Osteocyte (in vitro differentiated cells): Measurements from ENCODE around the gene MYO1F. TPM values are rescaled to one million over a fixed set of nuclear protein-coding genes. Genes with fewer than 3 reads are reported as not detected.
"Not testable (repeated sequence)": the region's sequence is repeated elsewhere in the genome, so short reads cannot be mapped to it uniquely, and the experiment has no call there.

ENCODE experiments used
- DNase-seq: peaks from one replicate; pipeline ENCODE4 v3.0.0; 2021; ENCODE audit warnings: mixed read lengths; ENCODE audit not compliant: unreplicated experiment; ENCODE audit errors: extremely low spot score
- H3K27ac Mint-ChIP-seq: one replicate; pipeline ENCODE4 v1.8.0; 2021; ENCODE audit warnings: mild to moderate bottlenecking, mixed read lengths; ENCODE audit not compliant: unreplicated experiment
- H3K27me3 Mint-ChIP-seq: one replicate; pipeline ENCODE4 v1.8.0; 2021; ENCODE audit warnings: mixed read lengths; ENCODE audit not compliant: unreplicated experiment
- H3K36me3 Mint-ChIP-seq: one replicate; pipeline ENCODE4 v1.8.0; 2021; ENCODE audit warnings: mixed read lengths; ENCODE audit not compliant: unreplicated experiment
- H3K4me1 Mint-ChIP-seq: one replicate; pipeline ENCODE4 v1.8.0; 2021; ENCODE audit warnings: mixed read lengths; ENCODE audit not compliant: unreplicated experiment
- H3K4me3 Mint-ChIP-seq: one replicate; pipeline ENCODE4 v1.8.0; 2021; ENCODE audit warnings: mild to moderate bottlenecking, moderate library complexity, mixed read lengths; ENCODE audit not compliant: unreplicated experiment
- H3K9me3 Mint-ChIP-seq: one replicate; pipeline ENCODE4 v1.8.0; 2021; ENCODE audit warnings: mixed read lengths; ENCODE audit not compliant: unreplicated experiment
- total RNA-seq: library from RNA; stranded (reverse); gene quantifications from 2 replicates; pipeline ENCODE4 v1.2.1, GENCODE V29; 2021
- TF ChIP-seq, protein P1 (sequence below): fragments of 200-600 bp; sonication (generic); IDR thresholded peaks from 2 replicates; pipeline ENCODE4 v1.5.0; 2021; ENCODE audit warnings: antibody characterized with exemption, mild to moderate bottlenecking, moderate library complexity

Gene MYO1F
- total RNA-seq, 1 donor from 2014 or later: 0.43 TPM

DNA sequence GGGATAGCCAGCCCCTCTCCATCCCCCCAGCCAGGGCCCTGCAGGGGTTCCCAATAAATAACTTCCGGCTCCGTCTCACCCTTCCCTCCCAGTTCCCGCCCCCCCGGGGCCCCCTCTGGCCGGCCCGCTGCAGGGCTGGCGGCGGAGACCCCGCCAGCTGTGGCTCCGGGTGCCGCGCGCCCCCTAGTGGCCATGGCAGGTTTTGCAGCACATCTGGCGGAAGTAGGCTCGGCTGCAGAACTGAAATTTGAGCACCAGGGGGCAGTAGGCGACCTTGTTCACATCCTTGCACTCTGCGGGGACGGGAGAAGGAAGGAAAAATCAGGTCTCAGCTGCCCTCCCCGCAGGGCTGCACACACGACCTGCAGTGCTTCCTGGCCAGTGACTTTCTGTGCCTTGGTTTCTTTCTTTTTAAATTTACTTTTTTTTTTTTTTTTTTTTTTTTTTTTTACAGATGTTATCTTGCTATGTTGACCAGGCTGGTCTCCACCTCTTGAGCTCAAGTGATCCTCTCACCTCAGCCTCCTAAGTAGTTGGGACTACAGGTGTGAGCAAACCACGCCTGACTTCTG, 3.6 kb upstream of the MYO1F start:
- Mint-ChIP-seq H3K4me3 (no peak overlapping the region), H3K27ac (no peak overlapping the region), H3K27me3 (peaks cover 18% of the 10 kb centered on the region), H3K4me1 (peaks cover 5% of the 10 kb centered on the region), H3K36me3 (peaks cover 8% of the 10 kb centered on the region), H3K9me3 (no peaks in the 10 kb centered on the region)
- peak; percentile 93 for DNase-seq
- TF ChIP-seq, protein P1, sequence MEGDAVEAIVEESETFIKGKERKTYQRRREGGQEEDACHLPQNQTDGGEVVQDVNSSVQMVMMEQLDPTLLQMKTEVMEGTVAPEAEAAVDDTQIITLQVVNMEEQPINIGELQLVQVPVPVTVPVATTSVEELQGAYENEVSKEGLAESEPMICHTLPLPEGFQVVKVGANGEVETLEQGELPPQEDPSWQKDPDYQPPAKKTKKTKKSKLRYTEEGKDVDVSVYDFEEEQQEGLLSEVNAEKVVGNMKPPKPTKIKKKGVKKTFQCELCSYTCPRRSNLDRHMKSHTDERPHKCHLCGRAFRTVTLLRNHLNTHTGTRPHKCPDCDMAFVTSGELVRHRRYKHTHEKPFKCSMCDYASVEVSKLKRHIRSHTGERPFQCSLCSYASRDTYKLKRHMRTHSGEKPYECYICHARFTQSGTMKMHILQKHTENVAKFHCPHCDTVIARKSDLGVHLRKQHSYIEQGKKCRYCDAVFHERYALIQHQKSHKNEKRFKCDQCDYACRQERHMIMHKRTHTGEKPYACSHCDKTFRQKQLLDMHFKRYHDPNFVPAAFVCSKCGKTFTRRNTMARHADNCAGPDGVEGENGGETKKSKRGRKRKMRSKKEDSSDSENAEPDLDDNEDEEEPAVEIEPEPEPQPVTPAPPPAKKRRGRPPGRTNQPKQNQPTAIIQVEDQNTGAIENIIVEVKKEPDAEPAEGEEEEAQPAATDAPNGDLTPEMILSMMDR: peak; percentile 100

DNA sequence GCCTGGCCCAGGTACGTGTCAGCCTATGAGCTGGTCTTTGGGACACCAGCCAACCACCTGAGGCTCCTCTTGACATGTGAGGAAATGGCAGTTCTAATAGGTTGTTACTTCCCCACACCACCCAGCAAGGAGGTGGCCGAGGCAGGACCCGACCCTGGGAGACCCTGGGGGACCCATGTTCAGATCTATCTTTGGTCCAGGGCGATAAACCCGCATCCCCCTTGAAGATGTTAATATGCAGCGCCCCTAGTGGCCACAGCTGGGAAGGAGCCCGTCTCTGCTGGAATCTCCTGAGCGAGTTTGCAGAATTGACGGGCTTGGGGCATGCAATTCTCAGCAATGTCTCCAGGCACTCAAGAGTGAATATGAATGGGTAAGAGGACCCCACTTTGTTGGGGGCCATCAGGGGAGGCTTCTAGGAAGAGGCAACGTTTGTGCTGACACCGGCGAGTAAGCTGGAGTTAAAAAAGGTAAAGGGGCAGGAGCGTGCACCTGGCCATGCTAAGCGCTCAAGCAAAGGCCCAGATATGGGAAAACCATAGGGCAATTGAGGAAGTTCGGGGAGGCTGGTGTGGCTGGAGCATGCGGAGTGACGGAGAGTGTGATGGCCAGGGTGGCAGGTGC, 1.5 kb upstream of the MYO1F start:
- H3K4me1 Mint-ChIP-seq: peaks cover 8% of the 10 kb centered on the region
- TF ChIP-seq, protein P1: peak; percentile 92
- H3K9me3 Mint-ChIP-seq: no peaks in the 10 kb centered on the region
- H3K27me3 Mint-ChIP-seq: peaks cover 25% of the 10 kb centered on the region
- H3K27ac Mint-ChIP-seq: no peak overlapping the region
- H3K4me3 Mint-ChIP-seq: no peak overlapping the region
- H3K36me3 Mint-ChIP-seq: peaks cover 4% of the 10 kb centered on the region
- DNase-seq: peak; percentile 91

DNA sequence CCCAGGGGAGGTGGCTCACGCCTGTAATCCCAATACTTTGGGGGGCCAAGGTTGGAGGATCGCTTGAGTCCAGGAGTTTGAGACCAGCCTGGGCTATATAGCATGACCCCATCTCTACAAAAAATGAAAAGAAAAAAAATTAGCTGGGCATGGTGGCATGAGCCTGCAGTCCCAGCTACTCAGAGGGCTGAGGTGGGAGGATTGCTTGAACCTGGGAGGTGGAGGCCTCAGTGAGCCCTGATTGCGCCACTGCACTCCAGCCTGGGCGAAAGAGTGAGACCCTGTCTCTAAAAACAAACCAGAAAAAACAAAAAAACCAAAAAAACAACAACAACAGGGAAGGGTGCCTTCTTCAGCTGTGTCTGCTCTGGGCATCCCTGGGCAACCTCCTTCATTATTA, 499 bp upstream of the MYO1F start:
- H3K4me1 Mint-ChIP-seq: peaks cover 8% of the 10 kb centered on the region
- no peaks in the 10 kb centered on the region for H3K9me3 Mint-ChIP-seq
- no peak for DNase-seq
- H3K27me3 Mint-ChIP-seq: peaks cover 28% of the 10 kb centered on the region
- TF ChIP-seq, protein P1: no peak
- peaks cover 3% of the 10 kb centered on the region for H3K36me3 Mint-ChIP-seq
- H3K27ac Mint-ChIP-seq: no peak overlapping the region
- no peak overlapping the region for H3K4me3 Mint-ChIP-seq

DNA sequence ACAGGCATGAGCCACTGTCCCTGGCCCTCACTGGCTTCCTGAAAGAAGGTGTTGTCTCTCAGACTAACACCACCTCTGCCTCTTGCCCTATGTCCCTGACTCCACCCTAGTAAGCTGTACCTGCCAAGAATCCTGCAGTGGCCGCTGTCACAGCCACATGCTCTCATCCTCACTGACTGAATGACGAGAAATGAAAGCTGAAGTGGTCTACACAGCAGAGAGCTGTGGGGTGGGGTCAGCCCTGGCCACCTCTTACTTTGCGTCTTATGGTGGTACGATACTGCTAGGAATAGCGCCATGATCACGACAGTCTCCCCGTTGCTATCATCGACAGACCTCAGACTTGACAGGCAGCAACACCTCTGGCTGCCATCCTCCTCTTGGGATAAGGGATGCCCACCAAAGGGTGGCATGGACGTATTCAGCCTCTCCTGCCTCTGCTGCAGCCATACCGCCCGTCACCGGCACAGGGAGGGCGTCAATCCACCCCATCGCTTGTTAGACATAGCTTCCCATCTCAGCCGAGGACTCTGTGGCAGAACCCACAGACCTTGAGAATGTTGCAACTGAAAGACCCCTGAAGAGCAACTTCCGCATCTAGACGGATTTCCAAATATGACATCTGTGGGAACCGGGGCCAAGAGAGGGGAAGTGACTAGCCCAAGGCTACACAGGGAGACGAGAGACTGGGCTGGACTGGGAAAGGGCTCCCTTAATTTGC, 809 bp downstream of the MYO1F start:
- peaks cover 28% of the 10 kb centered on the region for H3K27me3 Mint-ChIP-seq
- no peak overlapping the region for H3K27ac Mint-ChIP-seq
- no peak for DNase-seq
- H3K9me3 Mint-ChIP-seq: no peaks in the 10 kb centered on the region
- H3K4me1 Mint-ChIP-seq: peaks cover 8% of the 10 kb centered on the region
- TF ChIP-seq, protein P1: no peak
- H3K4me3 Mint-ChIP-seq: no peak overlapping the region
- peaks cover 3% of the 10 kb centered on the region for H3K36me3 Mint-ChIP-seq

DNA sequence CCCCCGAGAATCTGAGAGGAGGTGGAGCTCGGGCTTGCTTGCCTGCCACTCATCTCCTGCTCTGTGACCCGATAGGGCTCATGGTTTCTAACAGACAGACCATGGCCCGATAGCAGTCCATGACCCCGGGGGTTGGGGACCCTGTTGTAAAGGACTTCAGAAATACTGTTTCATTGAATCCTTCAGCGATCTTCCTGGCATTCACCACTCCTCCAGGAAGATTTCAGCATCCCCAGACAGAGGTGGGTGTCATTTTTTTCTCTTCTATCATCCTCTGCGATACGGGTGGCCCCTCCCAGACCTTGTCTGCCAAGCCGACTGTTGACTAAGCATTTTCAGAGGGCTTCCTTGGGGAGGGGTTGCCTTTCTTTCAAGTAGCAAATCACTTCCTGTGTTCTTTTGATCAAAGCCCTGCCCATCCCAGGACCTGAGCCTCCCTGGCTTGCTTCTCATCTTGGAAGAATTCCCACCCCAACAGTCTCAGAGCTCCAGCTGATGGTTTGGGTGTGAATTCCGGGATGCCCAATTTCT, 1.7 kb downstream of the MYO1F start:
- H3K27me3 Mint-ChIP-seq: peaks cover 28% of the 10 kb centered on the region
- TF ChIP-seq, protein P1: no peak
- H3K4me1 Mint-ChIP-seq: peaks cover 14% of the 10 kb centered on the region
- no peaks in the 10 kb centered on the region for H3K9me3 Mint-ChIP-seq
- no peak overlapping the region for H3K4me3 Mint-ChIP-seq
- no peak overlapping the region for H3K27ac Mint-ChIP-seq
- no peak for DNase-seq
- peaks cover 3% of the 10 kb centered on the region for H3K36me3 Mint-ChIP-seq

DNA sequence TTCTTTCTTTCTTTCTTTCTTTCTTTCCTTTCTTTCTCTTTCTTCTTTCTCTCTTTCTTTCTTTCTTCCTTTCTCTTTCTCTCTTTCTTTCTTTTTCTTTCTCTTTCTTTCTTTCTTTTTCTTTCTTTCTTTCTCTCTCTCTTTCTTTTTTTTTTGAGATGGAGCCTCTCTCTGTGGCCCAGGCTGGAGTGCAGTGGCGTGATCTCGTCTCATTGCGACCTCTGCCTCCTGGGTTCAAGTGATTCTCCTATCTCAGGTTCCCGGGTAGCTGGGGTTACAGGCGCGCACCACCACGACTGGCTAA, 2.7 kb downstream of the MYO1F start:
- not testable (repeated sequence) for DNase-seq, H3K36me3 Mint-ChIP-seq, H3K4me3 Mint-ChIP-seq, H3K9me3 Mint-ChIP-seq, H3K27ac Mint-ChIP-seq
- Mint-ChIP-seq H3K4me1 (peaks cover 14% of the 10 kb centered on the region), H3K27me3 (peaks cover 28% of the 10 kb centered on the region)
